Body of pancreas (tissue), 4 donors: Measurements from ENCODE around the gene SSR2.

Source experiments
- POLR2A ChIP-seq, 3 donors: fragments of 450-650 bp; IDR thresholded peaks; one replicate each; pipeline ENCODE4 v1.6.1; 2016; ENCODE audit warnings: antibody characterized with exemption in 3 of 3, mild to moderate bottlenecking in 2 of 3
- TF ChIP-seq, protein P1 (sequence below), 7 experiments: fragments of 450-650 bp in 4 of 7; fragments of 200-600 bp in 3 of 7; sonication (generic) in 3 of 7; IDR thresholded peaks; one replicate each; pipeline ENCODE4 v1.5.1; 2016 to 2019; ENCODE audit warnings: antibody characterized with exemption in 7 of 7

DNA sequence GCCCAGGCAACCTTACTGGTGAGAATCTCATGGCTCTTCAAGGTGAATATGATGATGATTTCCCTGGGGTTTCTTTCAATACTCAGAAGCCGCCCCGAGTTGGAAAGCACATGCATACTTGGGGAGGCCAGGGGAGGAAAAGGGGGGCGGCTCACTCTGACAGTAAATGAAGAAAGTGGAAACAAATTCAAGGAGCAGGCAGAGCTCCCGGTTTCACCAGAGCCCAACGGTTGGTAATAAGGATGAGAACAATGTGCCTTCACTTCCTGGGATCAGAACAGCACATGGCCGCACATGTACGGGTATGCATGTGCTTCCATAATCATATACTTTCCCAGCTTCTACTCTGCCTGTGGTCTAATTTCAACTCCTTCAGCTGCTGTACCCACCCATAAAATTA, 38.6 kb downstream of the SSR2 start:
- TF ChIP-seq, protein P1, sequence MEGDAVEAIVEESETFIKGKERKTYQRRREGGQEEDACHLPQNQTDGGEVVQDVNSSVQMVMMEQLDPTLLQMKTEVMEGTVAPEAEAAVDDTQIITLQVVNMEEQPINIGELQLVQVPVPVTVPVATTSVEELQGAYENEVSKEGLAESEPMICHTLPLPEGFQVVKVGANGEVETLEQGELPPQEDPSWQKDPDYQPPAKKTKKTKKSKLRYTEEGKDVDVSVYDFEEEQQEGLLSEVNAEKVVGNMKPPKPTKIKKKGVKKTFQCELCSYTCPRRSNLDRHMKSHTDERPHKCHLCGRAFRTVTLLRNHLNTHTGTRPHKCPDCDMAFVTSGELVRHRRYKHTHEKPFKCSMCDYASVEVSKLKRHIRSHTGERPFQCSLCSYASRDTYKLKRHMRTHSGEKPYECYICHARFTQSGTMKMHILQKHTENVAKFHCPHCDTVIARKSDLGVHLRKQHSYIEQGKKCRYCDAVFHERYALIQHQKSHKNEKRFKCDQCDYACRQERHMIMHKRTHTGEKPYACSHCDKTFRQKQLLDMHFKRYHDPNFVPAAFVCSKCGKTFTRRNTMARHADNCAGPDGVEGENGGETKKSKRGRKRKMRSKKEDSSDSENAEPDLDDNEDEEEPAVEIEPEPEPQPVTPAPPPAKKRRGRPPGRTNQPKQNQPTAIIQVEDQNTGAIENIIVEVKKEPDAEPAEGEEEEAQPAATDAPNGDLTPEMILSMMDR (IDR thresholded peaks at IDR 0.05): no peak
- no peak for TF ChIP-seq POLR2A (IDR thresholded peaks at IDR 0.05)
